GM23248 (cell line): Measurements from ENCODE around the gene TWNK. TPM values are rescaled to one million over a fixed set of nuclear protein-coding genes. Genes with fewer than 3 reads are reported as not detected.
"Not testable (repeated sequence)": the region's sequence is repeated elsewhere in the genome, so short reads cannot be mapped to it uniquely, and the experiment has no call there.

Experiments used
- DNase-seq: peaks from one replicate; pipeline ENCODE4 v3.0.0-alpha.2; 2015
- H2AFZ ChIP-seq: fragments of 200-600 bp; sonication (generic); 2 replicates; pipeline ENCODE4 v1.6.1; 2016; ENCODE audit warnings: antibody characterized with exemption
- H3F3A ChIP-seq: fragments of 200-600 bp; sonication (generic); 2 replicates; pipeline ENCODE4 v1.6.1; 2016; ENCODE audit warnings: mild to moderate bottlenecking, antibody characterized with exemption, mixed run types; ENCODE audit not compliant: insufficient read depth
- H3K27ac ChIP-seq: fragments of 200-600 bp; sonication (generic); 2 replicates; pipeline ENCODE4 v1.5.1; 2016; ENCODE audit warnings: mild to moderate bottlenecking
- H3K27me3 ChIP-seq: fragments of 200-600 bp; sonication (generic); replicated peaks from 2 replicates; pipeline ENCODE4 v1.6.1; 2016; ENCODE audit warnings: mild to moderate bottlenecking; ENCODE audit not compliant: insufficient read depth
- H3K36me3 ChIP-seq: fragments of 200-600 bp; sonication (generic); 2 replicates; pipeline ENCODE4 v1.6.1; 2016; ENCODE audit warnings: low read depth, mild to moderate bottlenecking
- H3K4me1 ChIP-seq: fragments of 200-600 bp; sonication (generic); 2 replicates; pipeline ENCODE4 v1.6.1; 2016; ENCODE audit warnings: mild to moderate bottlenecking; ENCODE audit not compliant: insufficient read depth
- H3K4me2 ChIP-seq: fragments of 200-600 bp; sonication (generic); one replicate; pipeline ENCODE4 v1.6.1; 2016; ENCODE audit warnings: mild to moderate bottlenecking; ENCODE audit not compliant: unreplicated experiment
- H3K4me3 ChIP-seq: fragments of 200-600 bp; sonication (generic); 2 replicates; pipeline ENCODE4 v1.5.1; 2016; ENCODE audit warnings: mild to moderate bottlenecking
- H3K79me2 ChIP-seq: fragments of 200-600 bp; sonication (generic); 2 replicates; pipeline ENCODE4 v1.6.1; 2016; ENCODE audit warnings: mild to moderate bottlenecking; ENCODE audit not compliant: insufficient read depth
- H3K9ac ChIP-seq: fragments of 200-600 bp; sonication (generic); 2 replicates; pipeline ENCODE4 v1.6.1; 2016; ENCODE audit warnings: mild to moderate bottlenecking
- H3K9me2 ChIP-seq: fragments of 200-600 bp; sonication (generic); 2 replicates; pipeline ENCODE4 v1.6.1; 2016; ENCODE audit warnings: mixed run types, mild to moderate bottlenecking, moderate library complexity; ENCODE audit not compliant: insufficient read depth
- H3K9me3 ChIP-seq: fragments of 200-600 bp; sonication (generic); one replicate; pipeline ENCODE4 v1.6.1; 2017; ENCODE audit warnings: low read depth
- H4K20me1 ChIP-seq: fragments of 200-600 bp; sonication (generic); 2 replicates; pipeline ENCODE4 v1.6.0; 2016; ENCODE audit not compliant: insufficient read depth
- EZH2 ChIP-seq: fragments of 200-600 bp; sonication (generic); IDR thresholded peaks from 2 replicates; pipeline ENCODE4 v1.6.1; 2018; ENCODE audit warnings: antibody characterized with exemption, mild to moderate bottlenecking; ENCODE audit not compliant: insufficient read depth, poor library complexity, severe bottlenecking
- EZH2phosphoT487 ChIP-seq: fragments of 200-600 bp; sonication (generic); IDR thresholded peaks from 2 replicates; pipeline ENCODE4 v1.6.1; 2018; ENCODE audit warnings: antibody characterized with exemption, moderate library complexity, mild to moderate bottlenecking, low read depth; ENCODE audit not compliant: insufficient read depth
- WGBS, 2 experiments: methylation state at CpG; one replicate each; pipeline ENCODE4 v1.1.6; 2015 to 2017; ENCODE audit warnings: low lambda C conversion rate in 2 of 2, low coverage in 1 of 2; ENCODE audit errors: missing lambda C conversion rate in 2 of 2; 5-methylcytosine and 5-hydroxymethylcytosine counted together
- in situ Hi-C: fragments of 300-500 bp; cut with MboI; formaldehyde crosslinking; loops from 2 replicates; pipeline ENCODE4 v1.15.0; 2020
- polyA plus RNA-seq: library from polyadenylated mRNA; unstranded; fragments of >200 nt; fragmentation: Nextera tagmentation; extraction: Ambion mirVana; gene quantifications from 2 replicates; pipeline ENCODE4 v1.2.1, GENCODE V29; 2016
- total RNA-seq: library from RNA; depleted of rRNA; stranded (reverse); fragments of >200 nt; shearing (Covaris generic); gene quantifications from 2 replicates; pipeline ENCODE4 v1.2.3, GENCODE V29; 2014

TWNK gene
- total and polyA plus RNA-seq, 2 experiments from 2014 or later = 4.4 TPM

GRCh38 chr10:100972115-100972903, 15.0 kb upstream of the TWNK start:
- in situ Hi-C loops = no loop called here
- H3F3A ChIP-seq = no peaks in the 10 kb centered on the region
- H3K4me3 ChIP-seq = no peak overlapping the region
- H4K20me1 ChIP-seq = no peaks in the 10 kb centered on the region
- no peak for TF ChIP-seq EZH2phosphoT487
- no peak for TF ChIP-seq EZH2
- H3K9me3 ChIP-seq = no peaks in the 10 kb centered on the region
- H3K79me2 ChIP-seq = no peaks in the 10 kb centered on the region
- no peak for DNase-seq
- H2AFZ ChIP-seq = no peak overlapping the region
- H3K27ac ChIP-seq = no peak overlapping the region
- WGBS, 2 experiments = 63 to 64% methylated on average over 13 of the region's 13 CpGs
- H3K9me2 ChIP-seq = no peaks in the 10 kb centered on the region
- no peak overlapping the region for H3K4me2 ChIP-seq
- no peaks in the 10 kb centered on the region for H3K36me3 ChIP-seq
- 0 out of 2 replicates have a peak, but pooled peaks cover 6% of the 10 kb centered on the region for H3K4me1 ChIP-seq
- no peaks in the 10 kb centered on the region for H3K27me3 ChIP-seq
- no peak overlapping the region for H3K9ac ChIP-seq

- Histone ChIP-seq H3K9me2 (no peaks in the 10 kb centered on the region), H4K20me1 (no peaks in the 10 kb centered on the region), H3F3A (no peaks in the 10 kb centered on the region), H3K27me3 (no peaks in the 10 kb centered on the region), H3K4me1 (0 out of 2 replicates have a peak, but pooled peaks cover 6% of the 10 kb centered on the region), H3K4me3 (no peak overlapping the region), H3K79me2 (no peaks in the 10 kb centered on the region), H3K9ac (no peak overlapping the region), H3K36me3 (no peaks in the 10 kb centered on the region), H2AFZ (no peak overlapping the region), H3K9me3 (no peaks in the 10 kb centered on the region), H3K27ac (no peak overlapping the region), H3K4me2 (no peak overlapping the region)
- in situ Hi-C loops = no loop called here
- TF ChIP-seq EZH2phosphoT487 (no peak), EZH2 (no peak)
- 82 to 88% methylated on average over 5 to 6 of the region's 6 CpGs for whole genome bisulfite sequencing, 2 experiments
- DNase-seq = no peak
Measured at GRCh38 chr10:100972904-100973535, 14.3 kb upstream of the TWNK start.

GRCh38 chr10:100975397-100975796, 11.9 kb upstream of the TWNK start:
- H3K9me2 ChIP-seq, H3F3A ChIP-seq, H3K79me2 ChIP-seq, H3K9me3 ChIP-seq, H4K20me1 ChIP-seq, H2AFZ ChIP-seq, H3K27me3 ChIP-seq, H3K4me3 ChIP-seq, in situ Hi-C loops, H3K4me1 ChIP-seq, H3K4me2 ChIP-seq, H3K9ac ChIP-seq, H3K27ac ChIP-seq, DNase-seq, H3K36me3 ChIP-seq: not testable (repeated sequence)
- WGBS, 2 experiments = 81 to 85% methylated on average over 8 of the region's 8 CpGs

GRCh38 chr10:100976906-100977305, 10.4 kb upstream of the TWNK start:
- DNase-seq = no peak
- Histone ChIP-seq H3K4me1 (no peaks in the 10 kb centered on the region), H3K4me3 (no peak overlapping the region), H2AFZ (no peak overlapping the region), H3F3A (no peaks in the 10 kb centered on the region), H3K36me3 (no peaks in the 10 kb centered on the region), H3K27ac (no peak overlapping the region), H4K20me1 (no peaks in the 10 kb centered on the region), H3K4me2 (no peak overlapping the region), H3K9ac (no peak overlapping the region), H3K9me3 (no peaks in the 10 kb centered on the region), H3K27me3 (no peaks in the 10 kb centered on the region), H3K79me2 (no peaks in the 10 kb centered on the region), H3K9me2 (no peaks in the 10 kb centered on the region)
- TF ChIP-seq EZH2phosphoT487 = no peak
- TF ChIP-seq EZH2 = no peak
- in situ Hi-C loops = no loop called here
- WGBS, 2 experiments = 65 to 67% methylated on average over 3 of the region's 3 CpGs

- DNase-seq = no peak
- Histone ChIP-seq H3F3A (no peaks in the 10 kb centered on the region), H3K36me3 (no peaks in the 10 kb centered on the region), H3K4me1 (no peaks in the 10 kb centered on the region), H4K20me1 (no peaks in the 10 kb centered on the region), H3K4me2 (no peak overlapping the region), H3K79me2 (no peaks in the 10 kb centered on the region), H3K9ac (no peak overlapping the region), H3K4me3 (no peak overlapping the region), H3K9me2 (no peaks in the 10 kb centered on the region), H3K27ac (no peak overlapping the region), H3K9me3 (no peaks in the 10 kb centered on the region), H3K27me3 (no peaks in the 10 kb centered on the region), H2AFZ (no peak overlapping the region)
- no peak for TF ChIP-seq EZH2
- no peak for TF ChIP-seq EZH2phosphoT487
- 77 to 78% methylated on average over 6 of the region's 6 CpGs for WGBS, 2 experiments
- in situ Hi-C loops = no loop called here
Measured at GRCh38 chr10:100977436-100977835, 9.9 kb upstream of the TWNK start.
